Measurements from ENCODE around the gene GPLD1. TPM values are rescaled to one million over a fixed set of nuclear protein-coding genes. Genes with fewer than 3 reads are reported as not detected.

The GPLD1 gene
- polyA plus RNA-seq, 3 donors from 2014 or later = 0.06 TPM; not detected in 2

GRCh38 chr6:24493945-24494820, 4.8 kb upstream of the GPLD1 start:
- H3K27me3 Mint-ChIP-seq (ENCODE audit: low read depth in 3 of 3) = peaks cover 0 to 2% (median 0%) of the 10 kb centered on the region in 3 donors
- DNase-seq = no peak
- H3K4me1 Mint-ChIP-seq = peaks cover 15 to 23% of the 10 kb centered on the region in 2 donors
- peaks cover 4 to 9% (median 5%) of the 10 kb centered on the region in 3 donors for H3K36me3 Mint-ChIP-seq
- H3K4me3 Mint-ChIP-seq = peak overlapping the region; percentile 77 to 88 (median 86)
- no peaks in the 10 kb centered on the region for H3K9me3 Mint-ChIP-seq
- H3K27ac Mint-ChIP-seq = peak overlapping the region in 5 of 6 donors; percentile 15 to 79 (median 62)

GRCh38 chr6:24492475-24492874, 3.1 kb upstream of the GPLD1 start:
- Mint-ChIP-seq H3K4me3 (no peak overlapping the region), H3K9me3 (no peaks in the 10 kb centered on the region), H3K27ac (peak overlapping the region in 1 of 6 donors; percentile 73), H3K27me3 (ENCODE audit: low read depth in 3 of 3) (peaks cover 0 to 2% (median 2%) of the 10 kb centered on the region in 3 donors), H3K4me1 (peaks cover 12 to 23% of the 10 kb centered on the region in 2 donors), H3K36me3 (peaks cover 4 to 9% (median 5%) of the 10 kb centered on the region in 3 donors)
- DNase-seq = no peak

- no peaks in the 10 kb centered on the region for H3K9me3 Mint-ChIP-seq
- no peak overlapping the region for H3K27ac Mint-ChIP-seq
- H3K4me1 Mint-ChIP-seq = peaks cover 12 to 22% of the 10 kb centered on the region in 2 donors
- DNase-seq = no peak
- H3K27me3 Mint-ChIP-seq (ENCODE audit: low read depth in 3 of 3) = peaks cover 0 to 2% (median 2%) of the 10 kb centered on the region in 3 donors
- no peak overlapping the region for H3K4me3 Mint-ChIP-seq
- peaks cover 0 to 5% (median 0%) of the 10 kb centered on the region in 3 donors for H3K36me3 Mint-ChIP-seq
These were observed 1.6 kb upstream of the GPLD1 start for GRCh38 chr6:24490948-24491347.

- no peaks in the 10 kb centered on the region for H3K9me3 Mint-ChIP-seq
- no peak for DNase-seq
- H3K27ac Mint-ChIP-seq = no peak overlapping the region
- H3K4me3 Mint-ChIP-seq = no peak overlapping the region
- peaks cover 0 to 2% (median 2%) of the 10 kb centered on the region in 3 donors for H3K27me3 Mint-ChIP-seq (ENCODE audit: low read depth in 3 of 3)
- peaks cover 7 to 17% of the 10 kb centered on the region in 2 donors for H3K4me1 Mint-ChIP-seq
- H3K36me3 Mint-ChIP-seq = peaks cover 0 to 5% (median 0%) of the 10 kb centered on the region in 3 donors
These were observed 503 bp upstream of the GPLD1 start for GRCh38 chr6:24489881-24490280.

GRCh38 chr6:24486065-24486464, 3.3 kb downstream of the GPLD1 start:
- Mint-ChIP-seq H3K27me3 (ENCODE audit: low read depth in 3 of 3) (peaks cover 0 to 2% (median 0%) of the 10 kb centered on the region in 3 donors), H3K9me3 (no peaks in the 10 kb centered on the region), H3K4me1 (peaks cover 0 to 4% of the 10 kb centered on the region in 2 donors), H3K4me3 (no peak overlapping the region), H3K27ac (no peak overlapping the region), H3K36me3 (peaks cover 0 to 5% (median 0%) of the 10 kb centered on the region in 3 donors)
- DNase-seq = no peak

GRCh38 chr6:24484657-24485323, 4.6 kb downstream of the GPLD1 start:
- H3K4me3 Mint-ChIP-seq = no peak overlapping the region
- no peak for DNase-seq
- H3K36me3 Mint-ChIP-seq = peaks cover 0 to under 1% (median 0%) of the 10 kb centered on the region in 3 donors
- no peak overlapping the region for H3K27ac Mint-ChIP-seq
- peaks cover 0 to 6% (median 4%) of the 10 kb centered on the region in 3 donors for H3K27me3 Mint-ChIP-seq (ENCODE audit: low read depth in 3 of 3)
- H3K4me1 Mint-ChIP-seq = peaks cover 0 to 4% of the 10 kb centered on the region in 2 donors
- no peaks in the 10 kb centered on the region for H3K9me3 Mint-ChIP-seq

GRCh38 chr6:24481449-24481848, 7.9 kb downstream of the GPLD1 start:
- Mint-ChIP-seq H3K27me3 (ENCODE audit: low read depth in 3 of 3) (peaks cover 2 to 5% (median 4%) of the 10 kb centered on the region in 3 donors), H3K9me3 (no peaks in the 10 kb centered on the region), H3K4me3 (no peak overlapping the region), H3K4me1 (peaks cover 0 to 4% of the 10 kb centered on the region in 2 donors), H3K36me3 (no peaks in the 10 kb centered on the region), H3K27ac (no peak overlapping the region)
- DNase-seq = no peak

GRCh38 chr6:24480705-24481104, 8.7 kb downstream of the GPLD1 start:
- Mint-ChIP-seq H3K27me3 (ENCODE audit: low read depth in 3 of 3) (peaks cover 2 to 5% (median 4%) of the 10 kb centered on the region in 3 donors), H3K4me3 (no peak overlapping the region), H3K9me3 (no peaks in the 10 kb centered on the region), H3K4me1 (no peaks in the 10 kb centered on the region), H3K27ac (no peak overlapping the region), H3K36me3 (no peaks in the 10 kb centered on the region)
- no peak for DNase-seq

- Mint-ChIP-seq H3K27ac (no peak overlapping the region), H3K36me3 (no peaks in the 10 kb centered on the region), H3K4me3 (no peak overlapping the region), H3K4me1 (no peaks in the 10 kb centered on the region), H3K27me3 (ENCODE audit: low read depth in 3 of 3) (peaks cover 2 to 5% (median 4%) of the 10 kb centered on the region in 3 donors), H3K9me3 (no peaks in the 10 kb centered on the region)
- no peak for DNase-seq
These were observed 10.5 kb downstream of the GPLD1 start for GRCh38 chr6:24478903-24479302.

GRCh38 chr6:24477070-24477469, 12.3 kb downstream of the GPLD1 start:
- H3K36me3 Mint-ChIP-seq = peaks cover 0 to 2% (median 0%) of the 10 kb centered on the region in 3 donors
- no peak overlapping the region for H3K27ac Mint-ChIP-seq
- no peak overlapping the region for H3K4me3 Mint-ChIP-seq
- no peak for DNase-seq
- peaks cover 2 to 5% (median 4%) of the 10 kb centered on the region in 3 donors for H3K27me3 Mint-ChIP-seq (ENCODE audit: low read depth in 3 of 3)
- H3K9me3 Mint-ChIP-seq = no peaks in the 10 kb centered on the region
- no peaks in the 10 kb centered on the region for H3K4me1 Mint-ChIP-seq

GRCh38 chr6:24476631-24477030, 12.7 kb downstream of the GPLD1 start:
- H3K4me3 Mint-ChIP-seq = no peak overlapping the region
- H3K27ac Mint-ChIP-seq = no peak overlapping the region
- H3K27me3 Mint-ChIP-seq (ENCODE audit: low read depth in 3 of 3) = peaks cover 2 to 5% (median 4%) of the 10 kb centered on the region in 3 donors
- H3K36me3 Mint-ChIP-seq = peaks cover 0 to 4% (median 0%) of the 10 kb centered on the region in 3 donors
- no peaks in the 10 kb centered on the region for H3K4me1 Mint-ChIP-seq
- no peak for DNase-seq
- no peaks in the 10 kb centered on the region for H3K9me3 Mint-ChIP-seq

- no peak overlapping the region for H3K27ac Mint-ChIP-seq
- DNase-seq = no peak
- peaks cover 0 to 1% (median 0%) of the 10 kb centered on the region in 3 donors for H3K27me3 Mint-ChIP-seq (ENCODE audit: low read depth in 3 of 3)
- H3K4me1 Mint-ChIP-seq = no peaks in the 10 kb centered on the region
- H3K4me3 Mint-ChIP-seq = no peak overlapping the region
- peaks cover 0 to 4% (median 0%) of the 10 kb centered on the region in 3 donors for H3K36me3 Mint-ChIP-seq
- no peaks in the 10 kb centered on the region for H3K9me3 Mint-ChIP-seq
These were observed 17.2 kb downstream of the GPLD1 start for GRCh38 chr6:24472181-24472580.

- H3K9me3 Mint-ChIP-seq = no peaks in the 10 kb centered on the region
- no peaks in the 10 kb centered on the region for H3K4me1 Mint-ChIP-seq
- peaks cover 0 to 4% (median 0%) of the 10 kb centered on the region in 3 donors for H3K36me3 Mint-ChIP-seq
- H3K4me3 Mint-ChIP-seq = no peak overlapping the region
- H3K27ac Mint-ChIP-seq = no peak overlapping the region
- peaks cover 0 to 1% (median 0%) of the 10 kb centered on the region in 3 donors for H3K27me3 Mint-ChIP-seq (ENCODE audit: low read depth in 3 of 3)
- DNase-seq = no peak
These were observed 19.6 kb downstream of the GPLD1 start for GRCh38 chr6:24469811-24470210.
